GM18505 (cell line): Measurements from ENCODE around the gene LRRK1.
"Not testable (repeated sequence)": the region's sequence is repeated elsewhere in the genome, so short reads cannot be mapped to it uniquely, and the experiment has no call there.

Source experiments
- ATAC-seq: cut with Tn5 transposase; IDR thresholded peaks from one replicate; pipeline ENCODE4 v1.9.1; 2021; ENCODE audit not compliant: unreplicated experiment
- POLR2A ChIP-seq: IDR thresholded peaks from 4 replicates; pipeline ENCODE4 v1.6.1; 2011; ENCODE audit warnings: borderline replicate concordance; ENCODE audit not compliant: insufficient read depth, insufficient read length; ENCODE audit errors: extremely low read depth

LRRK1 gene

DNA sequence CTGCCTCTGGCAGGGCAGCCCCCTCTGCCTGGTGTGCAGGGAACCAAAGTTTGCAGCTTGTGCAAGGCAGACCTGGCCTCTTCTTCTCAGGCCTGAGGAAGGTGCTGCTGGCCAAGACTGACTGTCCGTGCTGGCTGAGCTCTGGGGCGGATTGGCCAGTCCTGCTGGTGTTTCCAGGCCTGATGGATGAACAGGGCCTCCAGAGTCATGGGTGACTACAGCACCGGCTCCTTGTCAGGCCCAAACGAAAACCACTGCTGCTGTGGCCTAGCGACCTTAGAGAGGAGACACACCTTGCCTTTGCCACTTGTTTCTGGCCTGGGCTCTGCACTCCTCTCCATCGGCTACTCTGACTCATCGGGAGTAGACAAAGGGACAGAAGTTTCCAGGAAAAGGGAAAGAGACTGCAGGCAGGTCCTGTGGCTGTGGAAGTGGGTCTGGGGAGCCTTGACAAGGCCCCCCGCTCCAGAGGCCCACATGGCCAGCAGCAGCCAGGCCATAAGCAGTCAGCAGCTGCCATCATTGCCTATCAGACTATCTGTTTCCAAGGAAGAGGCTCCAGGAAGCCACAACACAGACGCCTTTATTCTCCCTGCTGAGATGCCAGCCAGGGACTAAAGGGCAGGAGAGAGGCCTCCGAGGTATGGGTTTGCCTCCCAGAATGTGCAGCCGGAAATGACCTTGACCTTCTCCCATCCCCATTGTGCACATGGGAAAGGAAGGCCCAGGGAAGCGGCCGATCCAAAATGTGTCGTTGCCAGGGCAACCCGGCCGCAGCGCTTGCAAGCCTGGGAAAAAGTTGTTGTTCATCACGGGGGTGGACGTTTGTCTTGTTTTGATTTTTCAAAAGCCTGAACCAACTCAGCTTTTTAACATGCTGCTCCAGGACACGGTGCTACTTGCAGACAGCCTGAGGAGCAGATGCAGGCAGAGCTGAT, 172.2 kb downstream of the LRRK1 start:
- no peak for TF ChIP-seq POLR2A
- no peak for ATAC-seq

GRCh38 chr15:101092156-101092866, 173.2 kb downstream of the LRRK1 start:
- no peak for ATAC-seq
- no peak for TF ChIP-seq POLR2A

DNA sequence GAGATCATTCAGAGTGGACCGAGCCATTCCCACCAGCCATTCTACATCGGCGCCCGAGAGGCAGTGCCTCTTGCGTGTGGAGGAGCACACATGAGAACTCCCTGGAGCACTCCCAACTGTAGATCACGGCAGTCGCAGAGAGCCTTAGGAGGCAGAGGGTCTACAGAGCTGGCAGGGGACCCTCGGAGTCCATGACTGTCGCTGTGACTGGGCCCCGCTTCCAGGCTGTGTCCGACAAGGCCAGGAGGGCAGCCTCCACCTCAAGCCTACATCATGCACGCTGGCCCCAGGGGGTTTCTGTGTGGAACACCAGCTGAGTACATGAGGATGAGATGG, 173.7 kb downstream of the LRRK1 start:
- no peak for ATAC-seq
- no peak for TF ChIP-seq POLR2A

- no peak for TF ChIP-seq POLR2A
- ATAC-seq: no peak
These were observed 174.8 kb downstream of the LRRK1 start for GRCh38 chr15:101093958-101094357.

DNA sequence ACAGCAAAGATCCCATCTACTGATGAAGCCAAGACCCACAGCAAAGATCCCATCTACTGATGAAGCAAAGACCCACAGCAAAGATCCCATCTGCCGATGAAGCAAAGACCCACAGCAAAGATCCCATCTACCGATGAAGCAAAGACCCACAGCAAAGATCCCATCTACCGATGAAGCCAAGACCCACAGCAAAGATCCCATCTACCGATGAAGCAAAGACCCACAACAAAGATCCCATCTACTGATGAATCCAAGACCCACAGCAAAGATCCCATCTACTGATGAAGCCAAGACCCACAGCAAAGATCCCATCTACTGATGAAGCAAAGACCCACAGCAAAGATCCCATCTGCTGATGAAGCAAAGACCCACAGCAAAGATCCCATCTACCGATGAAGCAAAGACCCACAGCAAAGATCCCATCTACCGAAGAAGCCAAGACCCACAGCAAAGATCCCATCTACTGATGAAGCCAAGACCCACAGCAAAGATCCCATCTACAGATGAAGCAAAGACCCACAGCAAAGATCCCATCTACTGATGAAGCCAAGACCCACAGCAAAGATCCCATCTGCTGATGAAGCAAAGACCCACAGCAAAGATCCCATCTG, 176.7 kb downstream of the LRRK1 start:
- ATAC-seq: not testable (repeated sequence)

DNA sequence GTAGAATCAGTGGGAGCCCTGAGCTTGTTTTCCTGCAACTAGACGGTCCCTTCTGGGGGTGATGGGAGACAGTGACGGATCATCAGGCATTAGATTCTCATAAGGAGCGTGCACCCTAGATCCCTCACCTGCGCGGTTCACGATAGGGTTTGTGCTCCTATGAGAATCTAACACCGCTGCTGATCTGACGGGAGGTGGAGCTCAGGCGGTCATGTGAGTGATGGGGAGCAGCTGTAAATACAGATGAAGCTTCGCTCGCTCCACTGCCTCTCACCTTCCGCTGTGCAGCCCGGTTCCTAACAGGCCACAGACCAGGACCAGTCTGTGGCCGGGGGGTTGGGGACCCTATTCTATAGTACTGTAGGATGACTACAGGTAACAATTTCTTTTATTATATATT, 178.0 kb downstream of the LRRK1 start:
- ATAC-seq: no peak
- no peak for TF ChIP-seq POLR2A

- no peak for ATAC-seq
- no peak for TF ChIP-seq POLR2A
These were observed 180.0 kb downstream of the LRRK1 start for GRCh38 chr15:101099183-101099582.

DNA sequence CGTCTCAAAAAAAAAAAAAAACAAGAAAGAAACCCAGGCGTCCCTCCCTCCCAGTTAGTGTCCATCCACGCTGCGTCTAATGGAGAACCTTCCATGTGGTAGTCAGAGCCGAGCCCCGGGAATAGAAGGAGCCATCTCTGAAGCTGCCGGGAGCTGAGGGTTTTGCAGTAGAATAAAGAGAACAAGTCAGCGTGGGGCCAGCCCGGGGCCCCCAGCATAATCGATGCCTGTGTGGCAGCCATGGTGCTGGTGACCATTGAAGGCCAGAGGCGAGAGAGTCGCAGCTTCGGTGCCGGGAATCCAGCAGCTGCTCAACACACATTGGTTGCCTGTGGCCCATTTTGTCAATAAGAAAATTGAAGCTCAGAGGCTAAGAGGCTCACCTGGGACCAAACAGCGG, 181.0 kb downstream of the LRRK1 start:
- no peak for ATAC-seq
- no peak for TF ChIP-seq POLR2A

DNA sequence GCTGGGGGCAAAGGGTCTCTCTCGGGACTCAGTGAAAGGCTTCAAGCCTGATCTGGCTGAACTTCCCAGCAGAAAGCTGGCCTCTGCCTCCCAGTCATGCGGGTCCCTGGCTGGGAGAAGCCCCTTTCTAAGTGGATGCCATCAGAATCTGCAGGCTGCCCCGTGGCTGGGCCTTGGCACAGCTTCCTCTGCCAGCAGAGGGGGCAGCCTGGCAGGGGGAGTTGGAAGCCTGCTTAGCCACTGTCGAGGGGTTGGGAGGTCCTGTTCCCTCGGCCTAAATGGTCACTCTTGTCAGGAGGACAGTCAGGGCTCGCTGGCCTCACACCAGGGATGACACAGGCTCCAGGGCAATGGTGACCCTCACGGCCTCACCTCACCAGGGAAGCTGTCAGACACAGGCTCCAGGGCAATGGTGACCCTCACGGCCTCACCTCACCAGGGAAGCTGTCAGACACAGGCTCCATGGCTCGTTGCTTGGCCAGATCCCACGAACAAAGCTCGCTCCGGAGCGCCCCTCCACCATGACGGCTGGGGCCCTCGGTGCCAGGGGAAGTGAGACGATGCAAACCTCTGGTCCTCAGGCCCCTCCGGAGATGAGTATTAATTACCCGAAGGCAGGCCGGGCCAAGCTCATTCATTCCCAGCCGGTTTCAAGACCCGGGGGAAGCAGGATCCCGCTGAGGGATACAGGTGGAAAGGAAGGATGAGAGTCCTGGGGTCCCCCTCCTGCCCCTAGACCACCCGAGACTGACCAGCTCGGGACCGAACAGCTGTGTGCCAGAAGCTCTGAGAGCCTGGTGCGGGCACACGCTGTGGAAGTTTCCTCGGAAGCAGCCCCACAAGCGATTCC, 181.7 kb downstream of the LRRK1 start:
- no peak for TF ChIP-seq POLR2A
- ATAC-seq: no peak

GRCh38 chr15:101101676-101102075, 182.5 kb downstream of the LRRK1 start:
- ATAC-seq: no peak
- TF ChIP-seq POLR2A: no peak

GRCh38 chr15:101102746-101103145, 183.6 kb downstream of the LRRK1 start:
- no peak for TF ChIP-seq POLR2A

DNA sequence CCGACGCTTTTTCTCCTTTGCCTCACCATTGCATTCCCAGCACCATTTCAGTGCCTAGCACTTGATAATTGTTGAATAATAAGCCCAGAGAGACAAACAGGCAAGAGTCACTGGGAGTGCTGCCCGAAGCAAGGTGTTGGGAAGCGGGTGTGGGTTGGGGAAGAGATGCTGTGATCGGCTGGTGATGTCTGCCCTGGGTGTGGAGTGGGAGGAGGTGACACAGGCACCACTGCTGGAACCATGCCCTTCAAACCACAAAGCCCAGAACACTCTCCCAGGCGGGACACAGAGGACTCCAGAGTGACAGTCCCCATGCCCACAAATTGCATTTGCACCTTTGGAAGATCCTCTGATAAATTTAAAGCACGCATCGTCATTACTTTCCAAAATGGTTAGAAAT, 184.4 kb downstream of the LRRK1 start:
- no peak for TF ChIP-seq POLR2A
- ATAC-seq: no peak

More at GRCh38 chr15:101102746-101103145, 183.6 kb downstream of the LRRK1 start:
- ATAC-seq: no peak

DNA sequence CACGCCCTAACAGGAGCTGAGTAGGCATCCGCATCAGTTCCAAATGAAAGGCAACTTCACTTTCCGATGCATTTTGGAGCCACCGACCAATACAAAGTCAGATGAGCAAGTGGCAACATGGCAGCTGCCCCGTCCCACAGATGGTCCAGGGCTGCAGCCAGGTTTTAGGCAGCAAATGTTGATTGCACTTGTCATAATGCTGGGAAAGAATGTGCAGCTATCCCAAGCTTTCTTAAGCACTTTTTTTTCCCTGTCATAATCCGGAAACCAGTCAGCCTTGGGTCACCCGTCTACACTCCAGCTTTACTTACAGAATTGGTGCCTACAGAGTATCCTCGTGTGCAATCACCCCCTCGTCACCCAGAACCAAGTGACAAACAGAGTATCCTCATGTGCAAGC, 185.0 kb downstream of the LRRK1 start:
- TF ChIP-seq POLR2A: no peak
- no peak for ATAC-seq
